B cell (primary cell): Measurements from ENCODE around the gene CHCHD3. TPM values are rescaled to one million over a fixed set of nuclear protein-coding genes. Genes with fewer than 3 reads are reported as not detected.

Source experiments
- ATAC-seq: fragments of 200-7000 bp; cut with Tn5 transposase; one replicate; pipeline ENCODE4 v1.10.0; 2021; ENCODE audit warnings: low read depth, mild to moderate bottlenecking, moderate number of reproducible peaks, moderate library complexity
- CTCF ChIA-PET: fragments of 350-600 bp; sonication (Branson Sonifier 250); formaldehyde crosslinking; loops from one replicate; lab custom pipeline; 2021; ENCODE audit warnings: antibody characterized with exemption, inconsistent platforms; lab: Charles Lee
- POLR2A ChIA-PET: fragments of 350-600 bp; sonication (Branson Sonifier 250); formaldehyde crosslinking; loops from one replicate; lab custom pipeline; 2021; ENCODE audit warnings: antibody characterized with exemption; lab: Charles Lee
- DNase-seq: peaks from one replicate; pipeline ENCODE4 v3.0.0; 2013
- H2AFZ ChIP-seq: 2 replicates; pipeline ENCODE4 v1.6.1; 2012; ENCODE audit warnings: mild to moderate bottlenecking, low read depth, low read length; ENCODE audit not compliant: insufficient read depth, poor library complexity, severe bottlenecking
- H3K27ac ChIP-seq, 2 donors: 1 replicate in 1 of 2; 2 replicates in 1 of 2; pipeline ENCODE4 v1.5.1; 2012 to 2013; ENCODE audit warnings: low read length in 2 of 2, mild to moderate bottlenecking in 2 of 2, moderate library complexity in 1 of 2
- H3K27me3 ChIP-seq, 4 experiments: fragments of 200-600 bp in 1 of 4; sonication (generic) in 1 of 4; replicated peaks in 1 of 4; 1 replicate in 2 of 4; 2 replicates in 2 of 4; pipeline versions ENCODE4 v1.6.1 to v1.7.0; 2013 to 2016; ENCODE audit warnings: low read length in 3 of 4, mild to moderate bottlenecking in 2 of 4, mixed read lengths in 1 of 4, moderate library complexity in 1 of 4; ENCODE audit not compliant: insufficient read depth in 4 of 4, control insufficient read depth in 3 of 4; ENCODE audit errors: control extremely low read depth in 1 of 4
- H3K36me3 ChIP-seq, 2 experiments: replicated peaks in 1 of 2; 1 replicate in 1 of 2; 2 replicates in 1 of 2; pipeline versions ENCODE4 v1.6.1 to v1.7.1; 2013; ENCODE audit warnings: low read length in 1 of 2; ENCODE audit not compliant: insufficient read depth in 2 of 2, control insufficient read depth in 1 of 2; ENCODE audit errors: control extremely low read depth in 1 of 2, extremely low read depth in 1 of 2
- H3K4me1 ChIP-seq, 2 donors: fragments of 200-600 bp in 1 of 2; sonication (generic) in 1 of 2; 1 replicate in 1 of 2; 2 replicates in 1 of 2; pipeline versions ENCODE4 v1.5.1 to v1.6.1; 2013 to 2017; ENCODE audit warnings: low read length in 2 of 2; ENCODE audit not compliant: control insufficient read depth in 2 of 2, insufficient read depth in 2 of 2
- H3K4me2 ChIP-seq: replicated peaks from 2 replicates; pipeline ENCODE3; 2012; ENCODE audit warnings: mild to moderate bottlenecking, low read depth, low read length; ENCODE audit not compliant: poor library complexity, severe bottlenecking
- H3K4me3 ChIP-seq, 5 experiments: fragments of 200-600 bp in 1 of 5; sonication (generic) in 1 of 5; 1 replicate in 3 of 5; 2 replicates in 2 of 5; pipeline versions ENCODE4 v1.5.1 to v1.7.0; 2011 to 2016; ENCODE audit warnings: low read length in 4 of 5, mild to moderate bottlenecking in 4 of 5, low read depth in 2 of 5, control low read depth in 1 of 5, moderate library complexity in 1 of 5; ENCODE audit not compliant: insufficient read depth in 1 of 5; ENCODE audit errors: control extremely low read depth in 1 of 5, extremely low read depth in 1 of 5
- H3K79me2 ChIP-seq: fragments of 200-600 bp; sonication (generic); one replicate; pipeline ENCODE4 v1.6.0; 2016; ENCODE audit warnings: low read length; ENCODE audit not compliant: control insufficient read depth, insufficient read depth
- H3K9ac ChIP-seq: fragments of 200-600 bp; sonication (generic); 2 replicates; pipeline ENCODE4 v1.6.1; 2017; ENCODE audit warnings: mild to moderate bottlenecking, low read length, moderate library complexity
- H3K9me3 ChIP-seq, 3 donors: one replicate each; pipeline versions ENCODE4 v1.6.1 to v1.7.1; 2013; ENCODE audit warnings: low read length in 2 of 3; ENCODE audit not compliant: control insufficient read depth in 2 of 3, insufficient read depth in 1 of 3; ENCODE audit errors: control extremely low read depth in 1 of 3
- H4K20me1 ChIP-seq: 2 replicates; pipeline ENCODE4 v1.6.0; 2012; ENCODE audit warnings: mild to moderate bottlenecking, low read length; ENCODE audit not compliant: insufficient read depth, control insufficient read depth, poor library complexity, severe bottlenecking
- H3K27ac Mint-ChIP-seq: one replicate; pipeline ENCODE4 v1.8.0; 2021; ENCODE audit warnings: mixed read lengths
- H3K27me3 Mint-ChIP-seq: one replicate; pipeline ENCODE4 v1.8.0; 2021; ENCODE audit warnings: mixed read lengths
- H3K4me1 Mint-ChIP-seq: one replicate; pipeline ENCODE4 v1.8.0; 2021; ENCODE audit warnings: mixed read lengths
- H3K4me3 Mint-ChIP-seq: one replicate; pipeline ENCODE4 v1.8.0; 2021; ENCODE audit warnings: mixed read lengths
- H3K9me3 Mint-ChIP-seq: one replicate; pipeline ENCODE4 v1.8.0; 2022; ENCODE audit warnings: mixed read lengths; ENCODE audit not compliant: insufficient read depth
- EZH2 ChIP-seq: IDR thresholded peaks from 2 replicates; pipeline ENCODE4 v1.6.1; 2012; ENCODE audit warnings: borderline replicate concordance, low read depth, mild to moderate bottlenecking, moderate library complexity, low read length; ENCODE audit not compliant: insufficient read depth, poor library complexity, severe bottlenecking
- WGBS: methylation state at CpG from one replicate; pipeline ENCODE4 v1.1.5; 2013; ENCODE audit warnings: missing lambda C conversion rate; ENCODE audit not compliant: insufficient coverage; 5-methylcytosine and 5-hydroxymethylcytosine counted together
- intact Hi-C: fragments of 100-400 bp; cut with micrococcal nuclease; formaldehyde crosslinking; loops from one replicate; pipeline ENCODE4 v1.10.0; 2022
- polyA plus RNA-seq: library from polyadenylated mRNA; depleted of rRNA; stranded (reverse); fragments of >200 nt; gene quantifications from 2 replicates; pipeline ENCODE4 v1.2.3, GENCODE V29; 2012
- total RNA-seq, 2 donors: library from RNA; stranded (reverse); fragments of 120-200 nt in 1 of 2; gene quantifications; 1 replicate in 1 of 2; 2 replicates in 1 of 2; pipeline versions ENCODE4 v1.2.3 to v1.2.4, GENCODE V29; 2013 to 2022
- TF ChIP-seq, protein P1 (sequence below): fragments of 200-600 bp; IDR thresholded peaks from one replicate; pipeline ENCODE4 v1.8.0; 2022; ENCODE audit warnings: antibody characterized with exemption, mild to moderate bottlenecking

The CHCHD3 gene
- total and polyA plus RNA-seq, 2 donors (not counting 1 experiment from before 2014, with no cell fraction given) = 20.1 to 38.4 TPM

GRCh38 chr7:132777956-132778355, 303.9 kb downstream of the CHCHD3 start:
- Histone ChIP-seq H3K9me3 (peaks cover 0 to 3% (median 0%) of the 10 kb centered on the region in 3 donors), H3K4me2 (no peak overlapping the region), H3K27ac (no peak overlapping the region), H3K9ac (no peak overlapping the region), H3K4me1 (peaks cover 0 to 6% of the 10 kb centered on the region in 2 donors), H3K79me2 (no peaks in the 10 kb centered on the region), H2AFZ (no peak overlapping the region), H3K4me3 (no peak overlapping the region), H3K27me3 (peaks cover 0 to 4% (median 1%) of the 10 kb centered on the region in 4 experiments), H4K20me1 (no peaks in the 10 kb centered on the region), H3K36me3 (no peaks in the 10 kb centered on the region)
- no peak overlapping the region for H3K4me3 Mint-ChIP-seq
- peaks cover 11% of the 10 kb centered on the region for H3K4me1 Mint-ChIP-seq
- ChIA-PET POLR2A (no interaction called here), CTCF (no interaction called here)
- intact Hi-C loops = no loop called here
- no peak for ATAC-seq
- peaks cover 15% of the 10 kb centered on the region for H3K27me3 Mint-ChIP-seq
- no peaks in the 10 kb centered on the region for H3K9me3 Mint-ChIP-seq
- no peak for DNase-seq
- TF ChIP-seq EZH2 = no peak
- TF ChIP-seq, protein P1, sequence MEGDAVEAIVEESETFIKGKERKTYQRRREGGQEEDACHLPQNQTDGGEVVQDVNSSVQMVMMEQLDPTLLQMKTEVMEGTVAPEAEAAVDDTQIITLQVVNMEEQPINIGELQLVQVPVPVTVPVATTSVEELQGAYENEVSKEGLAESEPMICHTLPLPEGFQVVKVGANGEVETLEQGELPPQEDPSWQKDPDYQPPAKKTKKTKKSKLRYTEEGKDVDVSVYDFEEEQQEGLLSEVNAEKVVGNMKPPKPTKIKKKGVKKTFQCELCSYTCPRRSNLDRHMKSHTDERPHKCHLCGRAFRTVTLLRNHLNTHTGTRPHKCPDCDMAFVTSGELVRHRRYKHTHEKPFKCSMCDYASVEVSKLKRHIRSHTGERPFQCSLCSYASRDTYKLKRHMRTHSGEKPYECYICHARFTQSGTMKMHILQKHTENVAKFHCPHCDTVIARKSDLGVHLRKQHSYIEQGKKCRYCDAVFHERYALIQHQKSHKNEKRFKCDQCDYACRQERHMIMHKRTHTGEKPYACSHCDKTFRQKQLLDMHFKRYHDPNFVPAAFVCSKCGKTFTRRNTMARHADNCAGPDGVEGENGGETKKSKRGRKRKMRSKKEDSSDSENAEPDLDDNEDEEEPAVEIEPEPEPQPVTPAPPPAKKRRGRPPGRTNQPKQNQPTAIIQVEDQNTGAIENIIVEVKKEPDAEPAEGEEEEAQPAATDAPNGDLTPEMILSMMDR = no peak
- no peak overlapping the region for H3K27ac Mint-ChIP-seq
- WGBS = 100% methylated on average over 2 of the region's 4 CpGs

DNA sequence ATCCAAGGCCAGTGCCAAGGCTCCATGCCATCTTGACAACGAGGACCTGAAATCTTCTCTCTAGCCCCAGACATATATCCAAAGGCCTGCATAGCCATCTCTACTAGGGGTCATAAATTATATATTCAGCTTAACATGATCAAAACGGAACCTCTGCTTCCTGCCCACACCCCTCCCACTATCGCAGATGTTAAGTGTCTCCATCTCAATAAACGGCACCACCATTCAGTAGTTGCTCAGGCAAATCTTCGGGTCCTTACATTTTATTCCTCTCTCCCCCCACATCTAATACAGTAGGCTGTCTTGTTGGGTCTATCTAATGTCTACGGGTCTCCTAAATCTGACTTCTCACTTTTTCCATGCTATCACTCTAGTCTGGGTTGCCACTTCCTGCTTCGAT, 304.5 kb downstream of the CHCHD3 start:
- intact Hi-C loops = no loop called here
- Histone ChIP-seq H3K4me1 (peaks cover 0 to 6% of the 10 kb centered on the region in 2 donors), H4K20me1 (no peaks in the 10 kb centered on the region), H2AFZ (no peak overlapping the region), H3K79me2 (no peaks in the 10 kb centered on the region), H3K4me2 (no peak overlapping the region), H3K4me3 (no peak overlapping the region), H3K36me3 (no peaks in the 10 kb centered on the region), H3K27me3 (peaks cover 0 to 4% (median 1%) of the 10 kb centered on the region in 4 experiments), H3K9me3 (peaks cover 0 to 3% (median 0%) of the 10 kb centered on the region in 3 donors), H3K9ac (no peak overlapping the region), H3K27ac (no peak overlapping the region)
- no peak overlapping the region for H3K4me3 Mint-ChIP-seq
- 8% methylated on average over 3 of the region's 7 CpGs for WGBS
- no peak for DNase-seq
- CTCF ChIA-PET = no interaction called here
- peaks cover 11% of the 10 kb centered on the region for H3K4me1 Mint-ChIP-seq
- no peak for TF ChIP-seq EZH2
- TF ChIP-seq, protein P1 = no peak
- peaks cover 15% of the 10 kb centered on the region for H3K27me3 Mint-ChIP-seq
- H3K27ac Mint-ChIP-seq = no peak overlapping the region
- POLR2A ChIA-PET = no interaction called here
- no peaks in the 10 kb centered on the region for H3K9me3 Mint-ChIP-seq
- no peak for ATAC-seq
